Stimulated activated naive CD8-positive, alpha-beta T cell treated with anti-CD3 and anti-CD28 coated beads, Interleukin-15, amount 100 ng/mL, for 72 hours (primary cell): ENCODE measurements around the gene FOXO6.

Source experiments
- ATAC-seq: fragments of 150-1000 bp; cut with Tn5 transposase; 2 replicates; pipeline ENCODE4 v1.10.0; 2021; ENCODE audit warnings: mild to moderate bottlenecking, moderate library complexity
- DNase-seq, 2 donors: peaks; one replicate each; pipeline ENCODE4 v3.0.0; 2021 to 2022
- H3K27ac Mint-ChIP-seq, 2 donors: one replicate each; pipeline ENCODE4 v1.8.0; 2022; ENCODE audit warnings: mild to moderate bottlenecking in 2 of 2, mixed read lengths in 2 of 2, moderate library complexity in 2 of 2
- H3K27me3 Mint-ChIP-seq: one replicate; pipeline ENCODE4 v1.8.0; 2022; ENCODE audit warnings: mixed read lengths
- H3K4me1 Mint-ChIP-seq: one replicate; pipeline ENCODE4 v1.8.0; 2022; ENCODE audit warnings: mild to moderate bottlenecking, mixed read lengths
- H3K4me3 Mint-ChIP-seq, 2 donors: one replicate each; pipeline ENCODE4 v1.8.0; 2022; ENCODE audit warnings: mild to moderate bottlenecking in 2 of 2, mixed read lengths in 2 of 2, moderate library complexity in 1 of 2
- H3K9me3 Mint-ChIP-seq, 2 donors: one replicate each; pipeline ENCODE4 v1.8.0; 2022; ENCODE audit warnings: mixed read lengths in 2 of 2

FOXO6 gene

GRCh38 chr1:41392528-41392924 is 31.3 kb downstream of the FOXO6 start:
- Mint-ChIP-seq H3K27me3 (peaks cover 40% of the 10 kb centered on the region), H3K4me1 (peaks cover 8% of the 10 kb centered on the region), H3K4me3 (no peak overlapping the region), H3K27ac (no peak overlapping the region), H3K9me3 (no peaks in the 10 kb centered on the region)
- DNase-seq (no peak), ATAC-seq (no peak)

GRCh38 chr1:41393716-41394368 is 32.6 kb downstream of the FOXO6 start:
- H3K27me3 Mint-ChIP-seq, result peaks cover 32% of the 10 kb centered on the region

GRCh38 chr1:41394369-41394744 is 33.1 kb downstream of the FOXO6 start:
- Mint-ChIP-seq H3K4me3 (no peak overlapping the region), H3K27me3 (peaks cover 37% of the 10 kb centered on the region), H3K27ac (no peak overlapping the region), H3K9me3 (no peaks in the 10 kb centered on the region), H3K4me1 (peaks cover 8% of the 10 kb centered on the region)
- ATAC-seq, result peak; percentile 5
- DNase-seq, result no peak

More at GRCh38 chr1:41393716-41394368, 32.6 kb downstream of the FOXO6 start:
- ATAC-seq, result no peak
- H3K4me1 Mint-ChIP-seq, result peaks cover 8% of the 10 kb centered on the region
- no peak overlapping the region for H3K4me3 Mint-ChIP-seq
- DNase-seq, result no peak
- H3K9me3 Mint-ChIP-seq, result no peaks in the 10 kb centered on the region
- H3K27ac Mint-ChIP-seq, result no peak overlapping the region

GRCh38 chr1:41394959-41395956 is 34.0 kb downstream of the FOXO6 start:
- H3K4me3 Mint-ChIP-seq, result no peak overlapping the region
- H3K27ac Mint-ChIP-seq, result peak overlapping the region in 1 of 2 donors; percentile 64
- ATAC-seq (peak; percentile 18), DNase-seq (no peak)
- H3K27me3 Mint-ChIP-seq, result peaks cover 46% of the 10 kb centered on the region
- H3K9me3 Mint-ChIP-seq, result no peaks in the 10 kb centered on the region
- peaks cover 8% of the 10 kb centered on the region for H3K4me1 Mint-ChIP-seq

- DNase-seq (no peak), ATAC-seq (no peak)
- Mint-ChIP-seq H3K4me1 (peaks cover 8% of the 10 kb centered on the region), H3K27me3 (peaks cover 49% of the 10 kb centered on the region), H3K27ac (no peak overlapping the region), H3K9me3 (no peaks in the 10 kb centered on the region), H3K4me3 (no peak overlapping the region)
Observed at GRCh38 chr1:41396084-41396483, 34.9 kb downstream of the FOXO6 start.

GRCh38 chr1:41397020-41397419 is 35.8 kb downstream of the FOXO6 start:
- Mint-ChIP-seq H3K27ac (no peak overlapping the region), H3K27me3 (peaks cover 58% of the 10 kb centered on the region), H3K9me3 (no peaks in the 10 kb centered on the region), H3K4me3 (no peak overlapping the region), H3K4me1 (peaks cover 8% of the 10 kb centered on the region)
- ATAC-seq, result no peak
- DNase-seq, result no peak

- H3K4me1 Mint-ChIP-seq, result peaks cover 8% of the 10 kb centered on the region
- no peaks in the 10 kb centered on the region for H3K9me3 Mint-ChIP-seq
- no peak for DNase-seq
- peaks cover 59% of the 10 kb centered on the region for H3K27me3 Mint-ChIP-seq
- no peak overlapping the region for H3K27ac Mint-ChIP-seq
- H3K4me3 Mint-ChIP-seq, result no peak overlapping the region
- no peak for ATAC-seq
Observed at GRCh38 chr1:41397753-41398330, 36.6 kb downstream of the FOXO6 start.

GRCh38 chr1:41399145-41399795 is 38.0 kb downstream of the FOXO6 start:
- Mint-ChIP-seq H3K9me3 (no peaks in the 10 kb centered on the region), H3K4me1 (peaks cover 10% of the 10 kb centered on the region), H3K4me3 (no peak overlapping the region), H3K27ac (no peak overlapping the region), H3K27me3 (peaks cover 64% of the 10 kb centered on the region)
- no peak for DNase-seq
- no peak for ATAC-seq

- DNase-seq (no peak), ATAC-seq (no peak)
- Mint-ChIP-seq H3K9me3 (no peaks in the 10 kb centered on the region), H3K27me3 (peaks cover 54% of the 10 kb centered on the region), H3K4me1 (peaks cover 17% of the 10 kb centered on the region), H3K4me3 (no peak overlapping the region), H3K27ac (no peak overlapping the region)
Observed at GRCh38 chr1:41400225-41400624, 39.0 kb downstream of the FOXO6 start.

- DNase-seq, result no peak
- Mint-ChIP-seq H3K27ac (no peak overlapping the region), H3K4me3 (no peak overlapping the region)
Observed at GRCh38 chr1:41401899-41402298, 40.7 kb downstream of the FOXO6 start.

GRCh38 chr1:41404308-41404761 is 43.1 kb downstream of the FOXO6 start:
- peak overlapping the region in 1 of 2 donors; percentile 30 for H3K4me3 Mint-ChIP-seq
- DNase-seq (peak in 1 of 2 donors; percentile 26), ATAC-seq (peak; percentile 70)
- peak overlapping the region in 1 of 2 donors; percentile 91 for H3K27ac Mint-ChIP-seq
- no peaks in the 10 kb centered on the region for H3K9me3 Mint-ChIP-seq
- H3K4me1 Mint-ChIP-seq, result peaks cover 9% of the 10 kb centered on the region
- H3K27me3 Mint-ChIP-seq, result peaks cover 51% of the 10 kb centered on the region

More at GRCh38 chr1:41401899-41402298, 40.7 kb downstream of the FOXO6 start:
- Mint-ChIP-seq H3K27me3 (peaks cover 38% of the 10 kb centered on the region), H3K9me3 (no peaks in the 10 kb centered on the region), H3K4me1 (peaks cover 9% of the 10 kb centered on the region)
- no peak for ATAC-seq

GRCh38 chr1:41407664-41408252 is 46.5 kb downstream of the FOXO6 start:
- H3K27me3 Mint-ChIP-seq, result peaks cover 38% of the 10 kb centered on the region
- no peak for DNase-seq
- no peak overlapping the region for H3K27ac Mint-ChIP-seq
- H3K4me3 Mint-ChIP-seq, result no peak overlapping the region
- peaks cover 9% of the 10 kb centered on the region for H3K4me1 Mint-ChIP-seq
- no peaks in the 10 kb centered on the region for H3K9me3 Mint-ChIP-seq
- ATAC-seq, result no peak

- Mint-ChIP-seq H3K4me3 (no peak overlapping the region), H3K9me3 (no peaks in the 10 kb centered on the region), H3K27ac (peak overlapping the region in 1 of 2 donors; percentile 23), H3K27me3 (peaks cover 35% of the 10 kb centered on the region), H3K4me1 (peaks cover 9% of the 10 kb centered on the region)
- ATAC-seq (no peak), DNase-seq (no peak)
Observed at GRCh38 chr1:41408691-41409090, 47.5 kb downstream of the FOXO6 start.

- H3K9me3 Mint-ChIP-seq, result no peaks in the 10 kb centered on the region
- ATAC-seq (no peak), DNase-seq (no peak)
- H3K27ac Mint-ChIP-seq, result no peak overlapping the region
- H3K4me3 Mint-ChIP-seq, result no peak overlapping the region
- peaks cover 2% of the 10 kb centered on the region for H3K4me1 Mint-ChIP-seq
- H3K27me3 Mint-ChIP-seq, result peaks cover 32% of the 10 kb centered on the region
Observed at GRCh38 chr1:41409825-41410224, 48.6 kb downstream of the FOXO6 start.

GRCh38 chr1:41410462-41410861 is 49.2 kb downstream of the FOXO6 start:
- no peak for ATAC-seq
- H3K27ac Mint-ChIP-seq, result no peak overlapping the region
- DNase-seq, result no peak
- peaks cover 32% of the 10 kb centered on the region for H3K27me3 Mint-ChIP-seq
- no peak overlapping the region for H3K4me3 Mint-ChIP-seq
- no peaks in the 10 kb centered on the region for H3K9me3 Mint-ChIP-seq
- H3K4me1 Mint-ChIP-seq, result no peaks in the 10 kb centered on the region
